HCT116 (cell line): ENCODE data around the gene SLX9. TPM values are rescaled to one million over a fixed set of nuclear protein-coding genes. Genes with fewer than 3 reads are reported as not detected.

Experiments
- ATAC-seq: fragments of 200-7000 bp; cut with Tn5 transposase; 2 replicates; pipeline ENCODE4 v1.9.1; 2020; ENCODE audit warnings: mild to moderate bottlenecking, moderate library complexity
- BruUV-seq: library from RNA; stranded (reverse); fragments of 400-500 nt; replicated peaks from 2 replicates; lab custom pipeline; 2021; lab: Mats Ljungman, UMichigan
- CTCF ChIA-PET: fragments of 300-600 bp; sonication (Branson Sonifier 250); formaldehyde crosslinking; loops from one replicate; lab custom pipeline; 2021; ENCODE audit warnings: antibody characterized with exemption; lab: Charles Lee
- POLR2A ChIA-PET: fragments of 300-600, 350-600 bp; sonication (Branson Sonifier 250); formaldehyde crosslinking; loops from one replicate; lab custom pipeline; 2021; ENCODE audit warnings: antibody characterized with exemption; lab: Charles Lee
- RAD21 ChIA-PET, 2 experiments: fragments of 300-600 bp; sonication (Branson Sonifier 250); formaldehyde crosslinking; loops; one replicate each; lab custom pipeline; 2023; ENCODE audit warnings: low total read pairs in 2 of 2; ENCODE audit not compliant: uncharacterized antibody in 2 of 2, unreplicated experiment in 2 of 2, low non-redundant PET in 1 of 2; lab: Charles Lee
- DNase-seq: peaks from one replicate; pipeline ENCODE4 v3.0.0-alpha.2; 2010; ENCODE audit warnings: low read depth, low spot score
- H2AFZ ChIP-seq: fragments of 200-600 bp; shearing (Covaris generic), sonication (generic); 2 replicates; pipeline ENCODE4 v1.6.1; 2017; ENCODE audit warnings: low read depth, mixed run types, mixed read lengths, antibody characterized with exemption, low read length; ENCODE audit not compliant: poor library complexity, severe bottlenecking
- H3K27ac ChIP-seq: 2 replicates; pipeline ENCODE4 v1.5.1; 2012; ENCODE audit warnings: low read depth, low read length
- H3K27me3 ChIP-seq: fragments of 200-600 bp; sonication (generic); 2 replicates; pipeline ENCODE4 v1.6.1; 2016; ENCODE audit warnings: mixed run types, low read length, mixed read lengths; ENCODE audit not compliant: insufficient read depth
- H3K36me3 ChIP-seq, 2 experiments: fragments of 200-500 bp in 1 of 2; fragments of 200-600 bp in 1 of 2; sonication (Bioruptor generic) in 1 of 2; sonication (generic) in 1 of 2; 2 replicates each; pipeline versions ENCODE4 v1.5.1 to v1.6.1; 2014 to 2016; ENCODE audit warnings: low read length in 2 of 2, inconsistent platforms in 1 of 2, mixed read lengths in 1 of 2, mixed run types in 1 of 2; ENCODE audit not compliant: insufficient read depth in 2 of 2, control insufficient read depth in 1 of 2
- H3K4me1 ChIP-seq, 2 experiments: fragments of 200-600 bp in 1 of 2; sonication (generic) in 1 of 2; 2 replicates each; pipeline versions ENCODE4 v1.5.1 to v1.6.1; 2012 to 2017; ENCODE audit warnings: low read length in 2 of 2, inconsistent platforms in 1 of 2, mild to moderate bottlenecking in 1 of 2, mixed read lengths in 1 of 2, mixed run types in 1 of 2, moderate library complexity in 1 of 2; ENCODE audit not compliant: insufficient read depth in 2 of 2, control insufficient read depth in 1 of 2
- H3K4me2 ChIP-seq: fragments of 200-600 bp; sonication (generic); 2 replicates; pipeline ENCODE4 v1.6.1; 2017; ENCODE audit warnings: mixed run types, low read length, mixed read lengths
- H3K4me3 ChIP-seq, 2 experiments: fragments of 200-600 bp in 1 of 2; sonication (generic) in 1 of 2; replicated peaks in 1 of 2; 2 replicates each; pipeline ENCODE4 v1.5.1; 2011 to 2016; ENCODE audit warnings: low read length in 2 of 2, control low read depth in 1 of 2, low read depth in 1 of 2, mild to moderate bottlenecking in 1 of 2, mixed read lengths in 1 of 2, mixed run types in 1 of 2
- H3K79me2 ChIP-seq: fragments of 200-600 bp; sonication (generic); 2 replicates; pipeline ENCODE4 v1.6.1; 2017; ENCODE audit warnings: mild to moderate bottlenecking, mixed run types, low read length, moderate library complexity, mixed read lengths; ENCODE audit not compliant: insufficient read depth
- H3K9ac ChIP-seq: fragments of 200-600 bp; sonication (generic); 2 replicates; pipeline ENCODE4 v1.6.1; 2016; ENCODE audit warnings: low read length, mixed read lengths
- H3K9me2 ChIP-seq: fragments of 200-600 bp; sonication (generic), shearing (Covaris generic); 2 replicates; pipeline ENCODE4 v1.6.1; 2017; ENCODE audit warnings: mixed run types, mild to moderate bottlenecking, moderate library complexity; ENCODE audit not compliant: insufficient read depth
- H3K9me3 ChIP-seq, 2 experiments: fragments of 200-500 bp in 1 of 2; fragments of 200-600 bp in 1 of 2; sonication (Bioruptor generic) in 1 of 2; sonication (generic) in 1 of 2; 2 replicates each; pipeline ENCODE4 v1.6.1; 2014 to 2017; ENCODE audit warnings: low read length in 2 of 2, mixed read lengths in 2 of 2, inconsistent platforms in 1 of 2, low read depth in 1 of 2, mild to moderate bottlenecking in 1 of 2, mixed run types in 1 of 2, moderate library complexity in 1 of 2; ENCODE audit not compliant: control insufficient read depth in 1 of 2, insufficient read depth in 1 of 2
- H4K20me1 ChIP-seq: fragments of 200-600 bp; sonication (generic), shearing (Covaris generic); 2 replicates; pipeline ENCODE4 v1.6.1; 2017; ENCODE audit warnings: mixed run types, mild to moderate bottlenecking, moderate library complexity; ENCODE audit not compliant: insufficient read depth
- CEBPB ChIP-seq: IDR thresholded peaks from 2 replicates; pipeline ENCODE4 v1.6.1; 2012; ENCODE audit warnings: low read depth
- EGR1 ChIP-seq: IDR thresholded peaks from 2 replicates; pipeline ENCODE4 v1.6.1; 2012; ENCODE audit warnings: low read depth
- ELF1 ChIP-seq: IDR thresholded peaks from 2 replicates; pipeline ENCODE4 v1.6.1; 2012; ENCODE audit warnings: low read depth, borderline replicate concordance
- EZH2phosphoT487 ChIP-seq: fragments of 200-600 bp; IDR thresholded peaks from 2 replicates; pipeline ENCODE4 v1.6.1; 2018; ENCODE audit warnings: antibody characterized with exemption, borderline replicate concordance
- JUND ChIP-seq: IDR thresholded peaks from 2 replicates; pipeline ENCODE4 v1.6.1; 2012
- RAD21 ChIP-seq: IDR thresholded peaks from 2 replicates; pipeline ENCODE4 v1.6.1; 2012; ENCODE audit warnings: low read depth, mild to moderate bottlenecking
- SRF ChIP-seq: IDR thresholded peaks from 2 replicates; pipeline ENCODE4 v1.6.1; 2012; ENCODE audit warnings: low read depth
- YY1 ChIP-seq: IDR thresholded peaks from 2 replicates; pipeline ENCODE4 v1.6.1; 2011; ENCODE audit warnings: low read length, low read depth, moderate library complexity, mild to moderate bottlenecking; ENCODE audit not compliant: insufficient replicate concordance; ENCODE audit errors: extremely low read depth
- ZBTB33 ChIP-seq: IDR thresholded peaks from 2 replicates; pipeline ENCODE4 v1.6.1; 2011; ENCODE audit warnings: mild to moderate bottlenecking, low read length, moderate library complexity; ENCODE audit not compliant: insufficient replicate concordance; ENCODE audit errors: extremely low read depth
- ZFX ChIP-seq: fragments of 450-650 bp; IDR thresholded peaks from 2 replicates; pipeline ENCODE4 v1.6.1; 2017
- ZNF274 ChIP-seq: fragments of 200-500 bp; sonication (Bioruptor generic); IDR thresholded peaks from 2 replicates; pipeline ENCODE4 v1.6.1; 2014; ENCODE audit warnings: mild to moderate bottlenecking, low read depth, low read length, inconsistent platforms
- intact Hi-C: fragments of 100-400 bp; cut with micrococcal nuclease; formaldehyde crosslinking; loops from 2 replicates; pipeline ENCODE4 v1.10.0; 2022
- total RNA-seq: library from RNA; stranded (reverse); gene quantifications from one replicate; pipeline ENCODE4 v1.2.1, GENCODE V29; 2021; ENCODE audit not compliant: unreplicated experiment

SLX9 gene
- total RNA-seq, 1 experiment from 2014 or later, result 61.9 TPM

- Histone ChIP-seq H3K79me2 (no peaks in the 10 kb centered on the region), H3K27me3 (no peaks in the 10 kb centered on the region), H3K4me3 (no peak overlapping the region), H3K36me3 (no peaks in the 10 kb centered on the region), H3K9me3 (no peaks in the 10 kb centered on the region), H2AFZ (no peak overlapping the region)
- ATAC-seq, result no peak
- POLR2A ChIA-PET, result no interaction called here
- DNase-seq, result no peak
- TF ChIP-seq EGR1 (no peak), ZNF274 (no peak), YY1 (no peak), JUND (no peak), ELF1 (no peak), ZFX (no peak), CEBPB (no peak), EZH2phosphoT487 (no peak), SRF (no peak), ZBTB33 (no peak), RAD21 (no peak)
- TF ChIP-seq, all 23 proteins: peak for 0
- Histone ChIP-seq H3K4me2 (no peak overlapping the region), H4K20me1 (no peaks in the 10 kb centered on the region), H3K9me2 (no peaks in the 10 kb centered on the region), H3K27ac (no peak overlapping the region), H3K4me1 (no peaks in the 10 kb centered on the region; a peak in 1 of 4 replicates), H3K9ac (no peak overlapping the region)
- CTCF ChIA-PET, result interaction anchor here (1.3 to 2.3 kb wide), 4 partner anchors 9 to 236 kb away, joined by 3 to 22 read pairs (median 6); partner anchors contain the start of gene PTTG1IP
- intact Hi-C loops, result loop anchor here (5.0 kb wide), 1 partner anchor 34 kb away; no protein-coding TSS in a partner anchor
- RAD21 ChIA-PET, result no interaction called here
- no TSS peak for BruUV-seq
Observed at GRCh38 chr21:44893278-44893556, 46.6 kb upstream of the SLX9 start.
